ENCODE results near the gene TGM2. TPM values are rescaled to one million over a fixed set of nuclear protein-coding genes. Genes with fewer than 3 reads are reported as not detected.

Gene TGM2
- total RNA-seq, 1 donor from 2014 or later, result 31.8 TPM

GRCh38 chr20:38161412-38161774 lies 3.7 kb downstream of the TGM2 start:
- no peak for DNase-seq

- no peak for DNase-seq
Observed at GRCh38 chr20:38159957-38160756, 4.9 kb downstream of the TGM2 start.

GRCh38 chr20:38159566-38159956 lies 5.5 kb downstream of the TGM2 start:
- no peak for DNase-seq

- DNase-seq, result no peak
Observed at GRCh38 chr20:38158701-38159351, 6.2 kb downstream of the TGM2 start.

GRCh38 chr20:38157635-38158495 lies 7.2 kb downstream of the TGM2 start:
- no peak for DNase-seq

GRCh38 chr20:38156888-38157634 lies 8.0 kb downstream of the TGM2 start:
- no peak for DNase-seq

GRCh38 chr20:38156280-38156679 lies 8.8 kb downstream of the TGM2 start:
- no peak for DNase-seq

GRCh38 chr20:38155811-38156210 lies 9.3 kb downstream of the TGM2 start:
- no peak for DNase-seq

GRCh38 chr20:38153401-38153800 lies 11.7 kb downstream of the TGM2 start:
- DNase-seq, result no peak

GRCh38 chr20:38152621-38153221 lies 12.3 kb downstream of the TGM2 start:
- peak; percentile 77 for DNase-seq

- peak; percentile 86 for DNase-seq
Observed at GRCh38 chr20:38152175-38152620, 12.9 kb downstream of the TGM2 start.

GRCh38 chr20:38151455-38151854 lies 13.6 kb downstream of the TGM2 start:
- no peak for DNase-seq

GRCh38 chr20:38150335-38151170 lies 14.5 kb downstream of the TGM2 start:
- DNase-seq, result no peak

- no peak for DNase-seq
Observed at GRCh38 chr20:38148328-38149102, 16.6 kb downstream of the TGM2 start.

GRCh38 chr20:38147751-38148150 lies 17.3 kb downstream of the TGM2 start:
- DNase-seq, result no peak

- no peak for DNase-seq
Observed at GRCh38 chr20:38147163-38147562, 17.9 kb downstream of the TGM2 start.

- no peak for DNase-seq
Observed at GRCh38 chr20:38146628-38147027, 18.4 kb downstream of the TGM2 start.

- no peak for DNase-seq
Observed at GRCh38 chr20:38146156-38146555, 18.9 kb downstream of the TGM2 start.

- no peak for DNase-seq
Observed at GRCh38 chr20:38145729-38146075, 19.4 kb downstream of the TGM2 start.

Data from tongue (tissue), 2 donors.